Measurements from ENCODE around the gene RAB40C.

DNA sequence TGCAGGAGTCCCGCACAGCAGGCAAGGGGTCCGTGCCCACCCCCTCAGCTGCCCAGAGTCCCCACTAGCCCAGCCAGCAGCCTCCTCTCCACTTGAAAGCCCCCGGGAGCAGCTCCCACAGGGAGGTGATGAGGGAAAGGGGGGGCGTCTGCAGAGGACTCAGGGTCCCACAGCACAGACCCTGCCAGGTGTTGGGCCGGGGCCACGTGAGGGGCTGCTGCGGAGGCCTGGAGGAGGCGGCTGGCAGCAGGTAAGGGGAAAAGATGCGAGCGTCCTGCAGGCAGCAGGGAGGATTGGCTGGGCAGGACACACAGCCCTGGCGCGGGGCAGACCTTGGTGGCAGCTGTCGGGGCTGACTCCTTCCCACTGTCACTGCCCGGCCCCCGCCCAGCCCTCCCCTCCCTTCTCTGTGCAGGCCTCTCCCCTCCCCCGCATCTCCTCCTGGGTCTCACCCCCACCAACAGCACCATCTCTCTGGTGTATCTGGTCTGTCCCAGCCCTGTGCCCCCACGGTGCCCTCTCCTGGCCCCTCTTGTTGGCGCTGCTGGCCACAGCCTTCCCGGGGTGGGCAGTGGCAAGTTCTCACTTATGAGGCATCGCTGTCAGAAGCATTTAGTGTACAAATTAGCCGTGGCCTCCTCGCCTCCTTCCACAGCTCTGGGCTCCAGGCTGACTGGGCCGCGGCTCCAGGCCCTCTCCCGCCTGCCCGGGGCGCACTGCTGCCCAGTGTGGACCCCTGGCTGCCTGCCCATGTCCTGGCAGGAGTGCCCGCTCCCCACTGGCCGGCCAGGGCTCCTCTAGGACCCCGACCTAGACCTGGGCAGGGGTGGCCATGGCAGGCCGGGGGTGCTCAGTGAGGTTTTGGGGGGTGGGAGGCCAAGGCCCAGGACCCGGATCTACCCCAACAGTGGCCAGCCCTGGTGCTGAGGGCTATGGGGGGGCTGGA is 34.1 kb upstream of the RAB40C start:
- no peak for TF ChIP-seq EZH2 (IDR thresholded peaks at IDR 0.05; ENCODE audit: borderline replicate concordance, insufficient read depth, low read depth, low read length, poor library complexity, severe bottlenecking)
- TF ChIP-seq, protein P1, sequence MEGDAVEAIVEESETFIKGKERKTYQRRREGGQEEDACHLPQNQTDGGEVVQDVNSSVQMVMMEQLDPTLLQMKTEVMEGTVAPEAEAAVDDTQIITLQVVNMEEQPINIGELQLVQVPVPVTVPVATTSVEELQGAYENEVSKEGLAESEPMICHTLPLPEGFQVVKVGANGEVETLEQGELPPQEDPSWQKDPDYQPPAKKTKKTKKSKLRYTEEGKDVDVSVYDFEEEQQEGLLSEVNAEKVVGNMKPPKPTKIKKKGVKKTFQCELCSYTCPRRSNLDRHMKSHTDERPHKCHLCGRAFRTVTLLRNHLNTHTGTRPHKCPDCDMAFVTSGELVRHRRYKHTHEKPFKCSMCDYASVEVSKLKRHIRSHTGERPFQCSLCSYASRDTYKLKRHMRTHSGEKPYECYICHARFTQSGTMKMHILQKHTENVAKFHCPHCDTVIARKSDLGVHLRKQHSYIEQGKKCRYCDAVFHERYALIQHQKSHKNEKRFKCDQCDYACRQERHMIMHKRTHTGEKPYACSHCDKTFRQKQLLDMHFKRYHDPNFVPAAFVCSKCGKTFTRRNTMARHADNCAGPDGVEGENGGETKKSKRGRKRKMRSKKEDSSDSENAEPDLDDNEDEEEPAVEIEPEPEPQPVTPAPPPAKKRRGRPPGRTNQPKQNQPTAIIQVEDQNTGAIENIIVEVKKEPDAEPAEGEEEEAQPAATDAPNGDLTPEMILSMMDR (IDR thresholded peaks at IDR 0.05): no peak

Measured in B cell (primary cell).